Activated T-cell treated with anti-CD3 and anti-CD28 coated beads for 4 hours (primary cell): ENCODE measurements around the gene PTK6.
"Not testable (repeated sequence)": the region's sequence is repeated elsewhere in the genome, so short reads cannot be mapped to it uniquely, and the experiment has no call there.

ENCODE experiments used
- DNase-seq: peaks from one replicate; pipeline ENCODE4 v3.0.0-alpha.2; 2020

The PTK6 gene

GRCh38 chr20:63568986-63569949, 32.1 kb upstream of the PTK6 start:
- DNase-seq, result no peak

DNA sequence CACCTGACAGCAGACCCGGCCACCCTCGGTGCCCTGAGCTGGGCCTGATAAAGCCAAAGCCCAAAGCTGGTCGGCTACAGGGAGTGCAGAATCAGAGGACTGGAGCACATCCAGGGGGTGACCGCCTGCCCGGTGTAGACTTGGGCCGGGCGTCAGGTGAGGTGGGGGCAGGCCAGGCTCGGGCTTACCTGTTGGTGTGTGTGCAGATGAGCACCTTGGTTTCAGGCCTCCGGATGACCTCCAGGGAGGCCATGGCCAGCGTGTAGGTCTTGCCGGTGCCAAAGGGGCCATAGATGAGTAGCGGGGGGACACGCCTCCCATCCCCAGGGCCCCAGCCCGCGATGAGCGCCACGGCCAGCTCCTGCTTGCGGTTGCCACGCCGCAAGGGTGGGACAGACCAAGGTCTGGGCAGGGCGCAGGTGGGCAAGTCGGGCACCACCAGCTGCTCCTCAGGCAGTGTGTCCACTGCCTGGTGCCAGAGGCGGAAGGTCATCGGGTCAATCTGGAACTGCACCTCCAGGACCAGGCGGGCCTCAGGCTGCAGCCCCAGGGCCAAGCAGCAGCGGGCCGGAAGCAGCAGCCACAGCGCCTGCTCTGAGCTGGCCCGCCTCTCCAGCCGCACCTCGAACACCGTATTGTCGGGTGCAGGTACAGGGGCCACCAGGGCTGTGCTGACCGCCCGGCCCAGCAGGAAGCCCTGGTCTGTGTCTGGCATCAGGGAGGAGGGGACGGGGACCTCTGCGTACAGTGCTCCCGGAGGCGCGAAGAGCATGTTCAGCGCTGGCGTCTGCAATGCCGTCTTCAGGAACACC, 31.2 kb upstream of the PTK6 start:
- DNase-seq, result no peak

GRCh38 chr20:63567386-63568169, 30.4 kb upstream of the PTK6 start:
- no peak for DNase-seq

DNA sequence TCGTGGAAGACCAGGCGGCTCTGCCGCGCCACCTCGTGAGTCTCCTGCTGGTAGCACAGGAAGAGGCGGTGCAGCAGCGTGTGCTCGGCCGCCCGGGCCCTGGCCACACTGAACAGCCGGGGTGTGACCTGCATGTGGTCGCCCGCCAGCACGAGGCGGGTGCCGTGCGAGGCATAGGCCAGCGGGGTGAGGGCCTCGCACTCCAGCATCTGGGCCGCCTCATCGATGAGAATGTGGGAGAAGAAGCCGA, 29.9 kb upstream of the PTK6 start:
- DNase-seq, result no peak

- no peak for DNase-seq
Measured at GRCh38 chr20:63566395-63567135, 29.4 kb upstream of the PTK6 start.

DNA sequence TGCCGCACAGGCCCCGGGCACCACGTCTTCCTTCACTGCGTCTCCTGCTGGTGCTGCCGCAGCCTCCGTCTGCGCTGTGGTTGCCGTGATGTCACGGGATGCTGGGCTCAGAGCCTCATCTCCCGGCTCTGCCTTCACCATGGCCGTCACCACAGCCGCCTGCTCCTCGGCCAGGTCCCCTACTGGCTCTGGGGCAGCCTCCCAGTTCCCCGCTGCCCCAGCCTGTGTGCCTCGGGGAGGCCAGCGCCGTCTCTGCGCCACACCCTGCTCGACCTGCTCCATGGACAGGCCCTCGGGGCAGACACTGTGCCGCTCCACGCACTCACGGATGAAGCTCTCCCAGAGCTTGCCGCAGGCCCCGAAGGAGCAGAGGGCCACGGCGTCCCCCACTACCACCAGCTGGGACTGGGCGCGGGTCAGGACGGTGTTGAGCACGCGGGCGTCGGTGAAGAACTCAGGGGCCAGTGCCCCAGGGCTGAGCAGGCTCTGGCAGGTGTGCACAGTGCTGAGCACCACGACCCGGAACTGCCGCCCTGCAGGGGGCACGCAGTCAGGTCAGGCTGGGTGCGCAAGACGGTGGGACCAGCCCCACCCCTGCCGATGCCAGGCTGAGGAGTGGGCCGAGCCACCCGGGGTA, 28.6 kb upstream of the PTK6 start:
- DNase-seq, result no peak

DNA sequence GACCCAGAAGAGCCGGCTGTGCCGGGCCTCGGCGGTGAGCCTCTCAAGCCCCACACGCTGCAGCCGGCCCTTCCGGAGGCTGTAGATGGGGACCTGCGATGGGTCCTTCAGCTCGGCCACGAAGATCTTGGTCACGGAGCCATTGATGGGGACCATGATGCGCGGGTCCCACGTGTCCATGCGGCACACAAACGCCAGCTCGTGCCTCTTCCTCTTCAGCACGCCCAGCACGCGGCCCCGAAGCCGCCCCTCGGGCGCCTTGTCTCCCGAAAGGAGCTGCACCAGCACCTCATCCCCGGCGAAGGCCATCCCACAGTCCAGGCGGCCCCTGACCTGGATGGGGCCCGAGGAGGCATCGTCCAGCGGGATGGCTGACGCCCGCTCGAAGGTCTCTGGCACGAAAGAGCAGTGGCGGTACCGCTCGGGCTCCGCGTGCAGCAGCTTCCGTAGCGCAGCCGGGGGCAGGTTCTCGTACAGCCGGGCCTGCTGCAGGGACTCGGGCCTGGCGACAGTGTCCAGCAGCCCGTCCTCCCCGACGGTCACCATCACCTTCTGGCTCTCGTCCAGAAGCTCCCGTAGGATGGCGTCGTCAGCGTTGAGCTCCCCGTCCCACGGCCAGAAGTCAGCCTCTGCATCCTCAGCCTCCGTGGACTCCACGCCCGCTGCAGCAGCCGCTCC, 28.0 kb upstream of the PTK6 start:
- no peak for DNase-seq

- DNase-seq, result no peak
Measured at GRCh38 chr20:63564036-63564810, 27.0 kb upstream of the PTK6 start.

GRCh38 chr20:63563225-63563935, 26.2 kb upstream of the PTK6 start:
- no peak for DNase-seq

- DNase-seq, result no peak
Measured at GRCh38 chr20:63562461-63563224, 25.5 kb upstream of the PTK6 start.

DNA sequence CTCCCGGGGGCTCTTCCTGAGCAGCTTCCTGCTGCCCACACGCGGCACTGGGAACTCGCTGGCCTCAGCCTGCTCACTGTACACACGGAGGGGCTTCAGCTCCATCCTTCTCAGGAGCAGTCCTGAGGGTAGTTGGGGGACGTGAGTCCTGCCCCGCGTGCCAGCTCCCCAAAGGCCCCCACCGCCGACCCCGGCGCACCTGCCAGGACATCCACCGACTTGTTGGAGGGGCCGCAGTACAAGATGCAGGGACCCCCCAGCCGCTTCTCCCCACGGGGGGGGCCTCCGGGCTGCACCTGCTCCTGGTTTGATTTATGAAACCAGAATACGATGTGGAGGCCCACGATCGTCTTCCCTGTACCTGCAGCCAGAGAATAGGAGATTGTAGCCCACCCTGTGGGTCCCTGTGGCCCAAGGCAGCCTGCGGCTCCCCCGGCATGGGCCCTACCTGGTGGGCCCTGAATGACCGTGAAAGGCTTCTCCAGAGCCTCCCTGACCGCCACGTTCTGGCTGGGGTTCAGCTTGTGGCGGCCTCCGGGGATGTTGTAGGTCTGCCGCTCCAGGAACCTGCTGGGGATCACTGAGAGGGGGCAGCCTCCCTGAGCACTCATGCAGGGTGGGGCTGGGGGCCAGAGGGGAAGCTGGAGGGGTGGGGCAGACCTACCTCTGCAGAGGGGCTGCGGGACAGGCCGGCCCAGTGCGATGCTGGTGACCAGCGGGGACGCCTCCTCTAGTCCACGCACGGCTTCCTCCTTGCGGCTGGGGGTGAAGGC, 24.6 kb upstream of the PTK6 start:
- no peak for DNase-seq

DNA sequence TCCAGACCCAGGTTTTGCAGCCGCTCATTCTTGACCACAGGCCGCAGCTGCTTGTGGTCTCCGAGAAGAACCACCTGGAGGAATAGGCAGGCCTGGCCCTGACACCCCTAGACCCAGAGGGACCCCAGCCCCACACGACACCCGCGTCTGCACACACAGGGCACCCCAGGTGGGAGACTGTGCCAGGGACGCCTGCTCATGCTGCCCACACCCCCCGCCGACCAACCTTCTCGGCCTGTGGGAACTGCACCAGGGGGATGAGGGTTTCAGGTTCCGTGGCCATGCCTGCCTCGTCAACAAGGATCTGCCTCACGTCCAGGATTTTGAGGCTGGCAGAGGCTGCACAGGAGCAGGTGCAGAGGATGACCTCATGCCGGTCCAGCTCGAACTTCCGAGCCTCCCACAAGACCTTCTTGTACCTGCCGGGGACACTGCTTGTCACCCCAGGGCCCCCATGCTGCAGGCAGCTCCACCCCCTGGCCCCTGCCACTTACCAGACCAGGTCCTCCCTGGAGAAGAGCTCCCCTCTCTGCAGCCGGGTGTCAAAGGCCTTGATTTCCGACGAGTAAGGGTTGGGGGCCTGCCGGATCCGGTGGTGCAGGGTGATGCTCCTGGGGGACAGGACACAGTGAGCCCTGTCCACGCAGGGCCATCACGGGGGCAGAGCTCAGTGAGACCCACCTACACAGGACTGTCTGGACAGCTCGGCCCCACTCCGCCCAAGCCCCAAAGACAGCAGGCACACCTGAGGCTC, 23.9 kb upstream of the PTK6 start:
- DNase-seq, result no peak

DNA sequence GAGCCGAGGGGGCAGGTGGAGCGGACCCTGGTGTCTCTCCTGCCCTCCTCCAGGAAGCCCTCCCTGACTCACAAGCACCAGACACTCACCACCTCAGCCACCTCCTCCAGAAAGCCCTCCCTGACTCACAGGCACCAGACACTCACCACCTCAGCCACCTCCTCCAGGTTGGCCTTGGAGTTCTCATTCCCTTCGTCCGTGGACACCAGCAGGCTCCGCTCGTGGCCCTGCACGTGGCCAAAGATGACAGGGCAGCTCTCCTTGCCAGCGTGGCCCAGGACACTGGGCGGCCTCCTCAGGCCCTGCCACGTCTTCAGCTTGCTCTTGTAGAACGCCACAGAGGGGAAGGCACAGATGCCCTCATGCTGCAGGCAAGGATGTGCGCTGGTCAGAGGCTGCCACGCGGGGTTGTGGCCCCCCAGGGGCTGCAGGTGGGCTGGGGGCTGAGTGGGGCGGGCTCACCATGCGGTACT, 23.2 kb upstream of the PTK6 start:
- no peak for DNase-seq

DNA sequence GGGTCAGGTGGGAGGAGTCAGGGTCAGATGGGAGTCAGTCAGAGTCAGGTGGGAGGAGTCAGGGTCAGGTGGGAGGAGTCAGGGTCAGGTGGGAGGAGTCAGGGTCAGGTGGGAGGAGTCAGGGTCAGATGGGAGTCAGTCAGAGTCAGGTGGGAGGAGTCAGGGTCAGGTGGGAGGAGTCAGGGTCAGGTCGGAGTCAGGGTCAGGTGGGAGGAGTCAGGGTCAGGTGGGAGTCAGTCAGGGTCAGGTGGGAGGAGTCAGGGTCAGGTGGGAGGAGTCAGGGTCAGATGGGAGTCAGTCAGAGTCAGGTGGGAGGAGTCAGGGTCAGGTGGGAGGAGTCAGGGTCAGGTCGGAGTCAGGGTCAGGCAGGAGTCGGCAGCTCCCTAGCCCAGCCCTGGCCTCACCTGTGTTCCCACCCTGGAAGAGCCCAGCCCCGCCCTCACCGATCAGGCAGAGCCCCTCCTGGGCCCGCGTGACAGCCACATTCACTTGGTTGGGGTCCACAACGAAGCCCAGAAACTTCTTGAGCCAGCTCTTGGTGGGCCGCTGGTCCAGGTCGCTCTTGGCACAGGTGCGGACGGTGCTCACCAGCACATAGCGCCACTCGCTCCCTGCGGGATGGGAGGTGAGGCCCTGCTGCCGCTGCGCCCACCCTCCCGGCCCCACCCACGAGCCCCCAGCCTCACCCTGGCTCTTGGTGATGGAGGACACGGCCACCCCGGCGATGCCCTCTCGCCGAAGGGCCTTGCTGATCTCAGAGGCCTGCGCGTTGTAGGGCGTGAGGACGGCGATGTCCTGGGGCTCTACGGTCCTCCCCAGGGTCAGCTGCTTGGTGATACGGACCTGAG, 22.5 kb upstream of the PTK6 start:
- not testable (repeated sequence) for DNase-seq

DNA sequence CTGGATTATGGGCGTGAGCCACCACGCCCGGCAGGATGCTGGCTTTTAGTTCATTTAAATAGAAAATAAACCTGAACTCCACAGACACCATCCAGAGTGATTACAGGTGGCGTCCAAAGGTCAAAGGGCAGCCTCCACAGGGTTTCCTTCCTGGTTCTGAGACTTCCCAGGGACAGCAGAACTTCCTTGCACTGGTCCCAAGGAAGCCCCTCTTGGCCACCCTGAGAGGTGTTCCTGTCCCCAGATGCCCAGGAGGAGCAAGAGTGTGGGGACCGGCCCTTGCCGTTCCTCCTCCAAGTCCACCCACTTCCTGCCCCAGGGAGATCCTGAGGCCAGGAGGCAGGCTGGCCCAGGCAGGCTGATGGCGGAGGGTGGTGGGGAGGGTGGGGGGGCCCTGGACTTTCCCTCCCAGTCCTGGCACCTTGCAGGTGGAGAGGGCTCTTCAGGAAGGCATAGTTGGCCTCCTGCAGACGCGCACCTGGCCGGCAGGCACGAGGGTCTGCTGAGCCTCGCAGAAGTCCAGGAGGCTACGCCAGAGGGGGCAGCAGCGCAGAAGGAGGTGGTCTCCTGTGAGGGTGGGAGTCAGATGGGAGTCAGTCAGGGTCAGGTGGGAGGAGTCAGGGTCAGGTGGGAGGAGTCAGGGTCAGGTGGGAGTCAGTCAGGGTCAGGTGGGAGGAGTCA, 21.8 kb upstream of the PTK6 start:
- DNase-seq, result no peak

- no peak for DNase-seq
Measured at GRCh38 chr20:63557481-63557891, 20.3 kb upstream of the PTK6 start.
